VCaP (cell line): ENCODE measurements around the gene LHX5.
"Not testable (repeated sequence)": the region's sequence is repeated elsewhere in the genome, so short reads cannot be mapped to it uniquely, and the experiment has no call there.

Source experiments
- H3K27ac ChIP-seq: fragments of 450-650 bp; 2 replicates; pipeline ENCODE4 v1.5.1; 2017
- CTCF ChIP-seq: fragments of 450-650 bp; conservative IDR thresholded peaks from 2 replicates; pipeline ENCODE4 v1.5.1; 2017; ENCODE audit warnings: mild to moderate bottlenecking, moderate library complexity

The LHX5 gene

GRCh38 chr12:113504917-113505316 lies 33.2 kb upstream of the LHX5 start:
- H3K27ac ChIP-seq: no peak overlapping the region
- no peak for TF ChIP-seq CTCF

- no peak for TF ChIP-seq CTCF
- 0 out of 2 replicates have a peak overlapping the region, but pooled peaks have one; percentile 2 for H3K27ac ChIP-seq
Observed at GRCh38 chr12:113500782-113501311, 29.2 kb upstream of the LHX5 start.

- TF ChIP-seq CTCF: no peak
- 0 out of 2 replicates have a peak overlapping the region, but pooled peaks have one; percentile 2 for H3K27ac ChIP-seq
Observed at GRCh38 chr12:113500306-113500675, 28.6 kb upstream of the LHX5 start.

- no peak for TF ChIP-seq CTCF
- H3K27ac ChIP-seq: no peak overlapping the region
Observed at GRCh38 chr12:113498490-113498889, 26.8 kb upstream of the LHX5 start.

GRCh38 chr12:113497693-113498092 lies 26.0 kb upstream of the LHX5 start:
- no peak overlapping the region for H3K27ac ChIP-seq
- TF ChIP-seq CTCF: no peak

GRCh38 chr12:113495941-113496340 lies 24.3 kb upstream of the LHX5 start:
- not testable (repeated sequence) for H3K27ac ChIP-seq

GRCh38 chr12:113488322-113488721 lies 16.7 kb upstream of the LHX5 start:
- no peak for TF ChIP-seq CTCF
- H3K27ac ChIP-seq: no peak overlapping the region

GRCh38 chr12:113486722-113487121 lies 15.1 kb upstream of the LHX5 start:
- H3K27ac ChIP-seq: no peak overlapping the region
- no peak for TF ChIP-seq CTCF
